HTERT RPE-1 (cell line): ENCODE data around the gene ZNF586.
"Not testable (repeated sequence)": the region's sequence is repeated elsewhere in the genome, so short reads cannot be mapped to it uniquely, and the experiment has no call there.

ENCODE experiments used
- in situ Hi-C: fragments of 300-500 bp; cut with MboI; formaldehyde crosslinking; loops from 4 replicates; pipeline ENCODE4 v1.14.3; 2020; ENCODE audit warnings: low sequenced_read_pairs

The ZNF586 gene

GRCh38 chr19:57769345-57770131 lies at the start of gene ZNF586:
TSS of gene ZNF586 (plus strand) at chr19:57769676. CDS start at chr19:57769843, 167 bp downstream.
- in situ Hi-C loops: no loop called here

GRCh38 chr19:57719901-57720519 lies 49.5 kb upstream of the ZNF586 start:
- in situ Hi-C loops: no loop called here

- in situ Hi-C loops: no loop called here
Measured at GRCh38 chr19:57720878-57721277, 48.6 kb upstream of the ZNF586 start.

- in situ Hi-C loops: not testable (repeated sequence)
Measured at GRCh38 chr19:57738320-57738719, 31.2 kb upstream of the ZNF586 start.

- in situ Hi-C loops: not testable (repeated sequence)
Measured at GRCh38 chr19:57738770-57739169, 30.7 kb upstream of the ZNF586 start.

GRCh38 chr19:57746580-57747471 lies 22.6 kb upstream of the ZNF586 start, which contains the start of gene ZNF776:
TSS of gene ZNF776 (plus strand) at chr19:57746815. CDS start at chr19:57747059, 244 bp downstream.
- in situ Hi-C loops: no loop called here

GRCh38 chr19:57747472-57747807 lies 22.0 kb upstream of the ZNF586 start:
- in situ Hi-C loops: no loop called here

GRCh38 chr19:57748029-57748428 lies 21.4 kb upstream of the ZNF586 start:
- in situ Hi-C loops: no loop called here

- in situ Hi-C loops: no loop called here
Measured at GRCh38 chr19:57754091-57754673, 15.3 kb upstream of the ZNF586 start.

GRCh38 chr19:57755031-57755430 lies 14.4 kb upstream of the ZNF586 start:
- in situ Hi-C loops: no loop called here

GRCh38 chr19:57757941-57758340 lies 11.5 kb upstream of the ZNF586 start:
- in situ Hi-C loops: no loop called here

GRCh38 chr19:57759096-57759495 lies 10.4 kb upstream of the ZNF586 start:
- in situ Hi-C loops: no loop called here

- in situ Hi-C loops: no loop called here
Measured at GRCh38 chr19:57771417-57771816, 1.9 kb downstream of the ZNF586 start.

GRCh38 chr19:57773488-57773887 lies 4.0 kb downstream of the ZNF586 start:
- in situ Hi-C loops: no loop called here

- in situ Hi-C loops: no loop called here
Measured at GRCh38 chr19:57776764-57777296, 7.4 kb downstream of the ZNF586 start.

- in situ Hi-C loops: no loop called here
Measured at GRCh38 chr19:57778336-57778735, 8.9 kb downstream of the ZNF586 start.

GRCh38 chr19:57779220-57779845 lies 9.9 kb downstream of the ZNF586 start:
- in situ Hi-C loops: no loop called here

- in situ Hi-C loops: no loop called here
Measured at GRCh38 chr19:57786286-57786685, 16.8 kb downstream of the ZNF586 start.

GRCh38 chr19:57786906-57787305 lies 17.4 kb downstream of the ZNF586 start:
- in situ Hi-C loops: no loop called here

- in situ Hi-C loops: no loop called here
Measured at GRCh38 chr19:57788114-57788692, 18.7 kb downstream of the ZNF586 start.
